Gastrocnemius medialis (tissue), 4 donors: ENCODE results near the gene RIPOR1.
A peak's percentile ranks its signal among the peaks of the same experiment; 100 is the strongest.

Source experiments
- CTCF ChIP-seq, 5 experiments: fragments of 450-650 bp in 3 of 5; fragments of 200-600 bp in 2 of 5; sonication (generic) in 2 of 5; IDR thresholded peaks in 4 of 5; conservative IDR thresholded peaks in 1 of 5; 1 replicate in 4 of 5; 2 replicates in 1 of 5; pipeline ENCODE4 v1.5.1; 2016 to 2019; ENCODE audit warnings: antibody characterized with exemption in 5 of 5, mild to moderate bottlenecking in 3 of 5, moderate library complexity in 3 of 5
- POLR2A ChIP-seq, 2 donors: fragments of 450-650 bp; IDR thresholded peaks; one replicate each; pipeline ENCODE4 v1.6.1; 2017; ENCODE audit warnings: antibody characterized with exemption in 2 of 2, mild to moderate bottlenecking in 2 of 2, moderate library complexity in 2 of 2

- peak; percentile 69 to 85 for TF ChIP-seq POLR2A (IDR thresholded peaks at IDR 0.05)
- no peak for TF ChIP-seq CTCF (IDR thresholded peaks at IDR 0.05 in 4 of 5, conservative IDR thresholded peaks at IDR 0.05 in 1 of 5)
Observed at GRCh38 chr16:67530013-67530939, 1.6 kb downstream of the RIPOR1 start.
